Cortex of kidney (tissue), 1 donor: ENCODE measurements around the gene LIF.
"Not testable (repeated sequence)": the region's sequence is repeated elsewhere in the genome, so short reads cannot be mapped to it uniquely, and the experiment has no call there.

Source experiments
- DNase-seq: peaks from one replicate; lab custom pipeline; 2025; lab: John Stamatoyannopoulos, UW

LIF gene

DNA sequence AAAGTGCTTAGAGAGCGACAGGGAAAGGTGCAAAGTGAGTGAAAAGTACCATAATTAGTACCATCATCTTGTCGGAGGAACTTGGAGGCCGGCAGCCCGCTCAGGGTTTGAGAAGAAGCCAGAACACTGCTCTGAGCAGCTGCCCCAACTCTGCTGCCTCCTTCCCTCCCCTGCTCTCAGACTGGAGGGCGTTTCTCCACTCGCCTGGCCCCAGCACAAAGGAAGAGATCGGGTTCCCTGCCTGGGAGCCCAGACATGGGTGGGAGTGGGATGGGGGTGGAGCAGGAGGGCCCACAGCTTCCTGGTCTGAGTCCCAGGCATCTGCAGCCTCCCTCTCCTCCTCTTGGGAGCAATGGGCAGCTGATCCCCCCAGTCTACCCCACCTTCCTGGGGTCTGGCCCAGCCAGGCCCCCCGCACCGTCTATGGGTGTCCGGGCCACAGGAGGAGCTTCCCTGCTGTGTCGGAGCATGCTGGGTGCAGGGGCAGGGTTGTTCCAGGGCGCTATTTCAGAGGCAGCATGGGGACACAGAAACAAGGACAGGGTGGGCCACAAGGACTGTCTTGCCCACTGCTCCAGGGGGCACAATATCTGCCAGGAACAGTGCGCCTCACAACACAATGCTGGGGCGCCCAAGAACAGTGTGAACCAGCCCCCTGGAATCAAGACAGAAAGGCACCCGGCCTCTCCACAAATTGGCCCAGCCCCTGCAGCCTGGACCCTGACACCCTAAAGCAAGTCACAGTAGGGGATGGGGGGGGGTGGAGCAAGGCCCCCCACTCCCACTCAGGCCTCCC, 4.8 kb downstream of the LIF start:
- DNase-seq: no peak

DNA sequence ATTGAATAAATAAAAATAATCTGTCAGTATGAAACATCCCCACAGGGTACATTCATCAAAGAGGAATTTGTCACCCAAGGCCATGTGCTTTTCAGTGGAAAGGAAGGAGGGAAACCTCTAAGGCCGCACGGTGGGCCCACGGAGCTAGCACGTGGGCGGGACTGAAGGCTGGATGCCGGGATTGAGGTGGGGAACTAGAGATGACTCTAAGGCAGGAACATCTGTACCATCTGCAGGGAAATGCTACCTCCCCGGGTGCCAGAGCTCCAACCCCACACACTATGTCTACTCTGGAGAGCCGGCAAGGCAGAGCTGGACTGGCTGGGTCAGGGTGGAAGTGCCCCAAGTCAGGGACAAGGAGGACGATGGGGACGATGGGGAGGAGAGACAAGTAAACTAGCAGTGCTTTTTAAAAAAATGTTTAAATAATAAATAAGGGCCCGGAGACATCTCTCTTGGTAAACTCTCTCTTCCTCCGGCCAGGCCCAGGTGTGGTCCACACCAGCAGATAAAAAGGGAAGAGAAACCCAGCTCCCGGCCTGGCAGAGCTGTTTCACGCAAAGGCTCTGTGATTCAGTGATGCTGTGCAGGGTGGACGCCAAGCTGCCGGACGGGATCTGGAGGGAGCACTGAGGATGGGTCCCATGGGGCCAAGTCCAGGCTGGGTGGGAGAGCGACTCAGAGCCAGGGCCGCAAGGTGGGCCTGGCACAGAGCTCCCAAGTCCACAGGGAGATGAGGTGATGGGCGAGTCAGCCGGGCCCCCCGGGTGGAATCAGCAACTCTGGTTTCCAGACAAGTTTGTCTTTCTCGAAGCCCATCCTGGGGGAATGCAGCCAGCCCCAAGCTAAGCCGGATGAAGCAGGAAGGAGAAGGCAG, 5.8 kb downstream of the LIF start:
- no peak for DNase-seq

DNA sequence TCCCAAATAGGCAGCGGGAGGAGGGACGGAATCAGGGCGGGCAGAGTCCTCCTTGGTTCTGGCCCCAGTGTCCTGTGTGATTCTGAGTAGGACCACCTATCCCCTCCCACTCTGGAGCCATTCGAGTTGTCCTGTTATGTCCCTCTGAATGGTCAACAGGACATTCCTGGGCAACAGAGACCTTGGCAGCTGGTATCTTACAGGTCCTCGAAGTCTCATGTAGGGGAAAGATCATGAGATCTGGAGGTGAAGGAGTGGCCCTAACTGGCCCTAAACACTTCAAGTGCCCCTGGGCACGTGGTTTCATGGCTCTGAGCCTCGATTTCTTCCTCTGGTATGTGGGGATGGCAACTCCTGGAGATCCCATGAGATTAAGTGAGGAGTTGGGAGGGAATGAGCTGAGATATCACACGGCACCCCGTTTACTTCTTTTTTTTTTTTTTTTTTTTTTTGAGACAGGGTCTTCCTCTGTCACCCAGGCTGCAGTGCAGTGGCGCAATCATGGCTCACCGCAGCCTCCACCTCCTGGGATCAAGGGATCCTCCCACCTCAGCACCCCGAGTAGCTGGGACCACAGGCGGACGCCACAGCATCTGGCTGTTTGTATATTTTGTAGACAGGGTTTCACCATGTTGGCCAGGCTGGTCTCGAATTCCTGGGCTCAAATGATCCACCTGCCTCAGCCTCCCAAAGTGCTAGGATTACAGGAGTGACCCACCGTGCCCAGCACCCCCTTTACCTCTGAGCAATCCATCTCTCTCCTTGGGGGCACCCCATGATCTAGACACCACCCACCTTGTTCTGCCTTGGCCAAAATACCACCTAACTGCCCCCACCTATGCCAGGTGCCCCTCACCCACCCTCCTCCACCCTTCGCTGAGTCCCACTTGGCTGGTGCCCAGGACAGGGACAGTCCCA, 6.8 kb downstream of the LIF start:
- DNase-seq: no peak

DNA sequence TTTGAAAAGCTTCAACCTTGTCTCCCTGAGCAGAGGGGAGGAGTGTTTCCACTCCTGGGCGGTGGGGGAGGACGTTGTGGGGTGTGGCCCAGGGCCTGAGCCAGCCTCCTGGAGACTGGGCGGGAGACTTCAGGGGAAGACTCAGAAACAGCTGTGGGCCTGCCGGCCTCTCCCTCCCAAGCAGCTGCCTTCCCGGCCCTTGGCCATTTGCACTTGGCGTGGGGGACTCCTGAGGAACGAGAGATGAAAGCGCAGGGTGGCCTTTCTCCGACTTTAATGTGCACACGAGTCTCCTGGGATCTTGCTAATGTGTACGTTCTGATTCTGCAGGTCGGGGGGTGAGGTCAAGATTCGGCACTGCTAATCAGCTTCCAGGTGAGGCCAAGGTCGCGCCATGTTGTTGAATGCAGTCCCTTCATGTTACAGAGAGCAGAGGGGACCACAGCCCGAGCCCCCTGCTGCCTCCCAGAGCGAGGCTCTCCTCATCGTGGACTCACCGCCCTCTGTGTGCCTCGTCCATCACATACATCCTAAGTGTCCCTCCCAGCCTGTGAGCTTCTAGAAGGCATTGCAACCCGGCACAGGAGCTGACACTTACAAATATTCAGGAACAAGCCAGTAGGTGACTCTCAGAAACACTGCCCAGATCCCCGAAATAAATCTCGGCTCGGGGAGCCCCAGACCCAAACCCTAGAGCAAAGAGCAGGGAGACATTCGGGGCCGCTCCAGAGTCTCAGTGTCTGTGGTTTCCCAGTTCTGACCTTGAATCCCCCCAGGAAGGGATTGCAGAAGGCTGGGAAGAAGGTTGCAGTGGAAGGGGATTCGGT, 7.7 kb downstream of the LIF start:
- DNase-seq: no peak

DNA sequence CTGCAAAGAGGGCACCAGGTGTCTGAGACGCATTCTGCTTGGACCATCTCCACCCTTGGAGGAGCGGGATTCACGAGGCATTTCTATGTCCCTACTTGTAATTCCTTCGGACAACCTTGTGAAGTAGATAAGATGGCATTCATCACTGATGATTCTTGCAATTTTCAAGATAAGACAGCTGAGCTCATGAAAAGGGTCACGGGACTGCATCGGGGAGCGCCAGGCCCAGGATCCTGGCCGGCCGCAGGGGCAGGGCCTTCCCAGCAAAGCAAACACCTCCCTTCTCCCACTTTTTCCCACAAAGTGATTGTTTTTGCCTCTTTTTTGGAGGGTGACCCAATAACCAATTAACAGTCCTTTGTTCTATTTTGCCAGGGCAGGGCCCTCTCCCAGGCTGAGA, 8.4 kb downstream of the LIF start:
- no peak for DNase-seq

DNA sequence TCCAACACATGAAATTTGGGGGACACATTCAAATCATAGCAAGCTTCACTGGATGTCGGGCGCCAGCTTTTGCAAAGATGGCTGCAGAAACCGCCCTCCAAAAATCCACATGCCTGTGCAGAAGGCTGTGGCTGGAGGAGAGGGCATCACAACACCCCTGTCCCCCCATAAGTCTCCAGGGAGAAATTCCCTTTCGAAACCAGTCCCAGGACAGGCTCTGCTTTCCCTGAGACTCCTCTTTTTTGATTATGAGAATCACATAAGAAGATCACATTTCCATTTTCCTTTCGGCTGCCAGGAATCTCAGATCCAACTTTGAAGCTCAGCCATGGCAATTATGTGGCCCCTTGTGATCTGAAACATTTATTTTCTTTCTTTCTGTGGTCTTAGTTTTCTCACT, 9.7 kb downstream of the LIF start:
- DNase-seq: no peak

DNA sequence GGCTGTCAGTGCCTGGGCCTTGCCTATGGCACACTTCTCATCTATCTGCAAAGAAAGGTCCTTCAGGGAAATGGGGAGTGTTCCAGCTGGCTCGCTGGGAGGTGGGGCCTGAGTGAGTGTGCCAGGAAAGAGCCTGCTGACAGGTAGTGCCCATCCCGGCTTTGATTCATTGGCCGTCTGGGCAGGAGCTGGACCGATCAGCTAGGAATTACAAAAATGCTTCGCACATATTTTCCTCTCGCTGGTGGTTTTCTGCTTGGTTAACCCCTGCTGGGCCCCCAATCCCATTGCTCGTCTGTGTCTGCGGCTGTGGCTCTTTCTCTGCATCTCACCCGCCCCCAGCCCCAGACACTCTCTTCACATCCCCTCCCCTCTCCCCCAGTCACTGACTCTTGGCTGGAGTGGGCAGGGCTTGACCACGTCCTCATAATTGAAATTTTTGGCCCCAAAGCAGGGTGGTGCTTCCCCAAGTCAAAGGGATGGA, 10.8 kb downstream of the LIF start:
- DNase-seq: no peak

DNA sequence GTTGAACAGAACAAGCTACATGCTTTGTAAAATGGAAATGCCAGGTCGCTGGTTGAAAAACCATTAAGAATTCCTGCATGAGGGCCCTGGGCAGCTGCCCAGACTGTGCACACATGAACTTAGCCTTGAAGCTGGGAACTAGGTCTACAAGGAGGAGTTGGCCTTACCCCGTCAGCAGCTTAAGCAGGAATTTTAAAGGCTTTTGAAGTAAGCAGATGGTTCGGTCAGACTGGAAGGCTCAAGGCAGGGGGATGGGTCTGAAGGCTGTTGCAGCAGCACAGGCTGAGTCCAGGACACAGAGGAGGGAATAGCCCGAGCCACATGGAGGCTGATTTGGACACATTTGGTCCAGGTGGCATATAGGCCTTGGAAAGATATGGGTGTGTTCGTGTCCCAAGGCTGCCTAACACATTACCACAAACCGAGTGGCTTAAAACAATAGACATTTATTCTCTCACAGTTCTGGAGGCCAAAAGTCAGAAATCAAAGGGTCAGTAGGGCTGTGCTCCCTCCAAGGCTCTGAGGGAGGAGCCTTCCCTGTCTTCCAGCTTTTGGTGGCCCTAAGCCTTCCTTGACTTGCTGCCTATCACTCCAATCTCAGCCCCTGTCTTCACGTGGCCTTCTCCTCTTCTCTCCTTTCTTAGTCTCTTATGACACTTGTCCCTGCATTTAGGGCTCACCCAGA, 11.6 kb downstream of the LIF start:
- DNase-seq: no peak

DNA sequence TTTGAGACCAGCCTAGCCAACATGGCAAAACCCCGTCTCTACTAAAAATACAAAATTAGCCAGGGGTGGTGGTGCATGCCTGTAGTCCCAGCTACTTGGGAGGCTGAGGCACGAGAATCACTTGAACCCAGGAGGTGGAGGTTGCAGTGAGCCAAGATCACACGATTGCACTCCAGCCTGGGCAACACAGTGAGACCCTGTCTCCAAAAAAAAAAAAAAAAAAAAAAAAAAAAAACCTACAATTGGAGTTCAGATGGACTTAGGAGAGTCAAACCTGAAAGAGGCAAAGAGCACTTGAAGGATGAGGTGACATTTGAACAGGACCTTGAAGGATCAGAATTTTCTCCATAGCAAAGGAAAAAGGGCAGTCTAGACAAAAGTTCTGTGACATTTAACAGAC, 12.2 kb downstream of the LIF start:
- DNase-seq: not testable (repeated sequence)

DNA sequence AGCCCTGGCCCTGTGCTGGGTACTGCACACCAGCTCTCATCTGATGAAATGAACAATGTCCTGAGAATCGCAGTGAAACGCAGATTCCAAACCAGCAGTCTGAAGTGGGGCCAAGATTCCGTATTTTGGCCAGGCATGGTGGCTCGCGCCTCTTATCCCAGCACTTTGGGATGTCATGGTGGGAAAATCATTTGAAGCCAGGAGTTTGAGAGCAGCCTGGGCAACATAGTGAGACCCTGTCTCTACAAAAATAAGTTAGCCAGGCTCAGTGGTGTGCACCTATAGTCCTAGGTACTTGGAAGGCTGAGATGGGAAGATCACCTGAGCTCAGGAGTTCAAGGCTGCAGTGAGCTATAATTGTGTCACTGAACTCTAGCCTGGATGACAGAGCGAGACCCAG, 13.0 kb downstream of the LIF start:
- DNase-seq: no peak

DNA sequence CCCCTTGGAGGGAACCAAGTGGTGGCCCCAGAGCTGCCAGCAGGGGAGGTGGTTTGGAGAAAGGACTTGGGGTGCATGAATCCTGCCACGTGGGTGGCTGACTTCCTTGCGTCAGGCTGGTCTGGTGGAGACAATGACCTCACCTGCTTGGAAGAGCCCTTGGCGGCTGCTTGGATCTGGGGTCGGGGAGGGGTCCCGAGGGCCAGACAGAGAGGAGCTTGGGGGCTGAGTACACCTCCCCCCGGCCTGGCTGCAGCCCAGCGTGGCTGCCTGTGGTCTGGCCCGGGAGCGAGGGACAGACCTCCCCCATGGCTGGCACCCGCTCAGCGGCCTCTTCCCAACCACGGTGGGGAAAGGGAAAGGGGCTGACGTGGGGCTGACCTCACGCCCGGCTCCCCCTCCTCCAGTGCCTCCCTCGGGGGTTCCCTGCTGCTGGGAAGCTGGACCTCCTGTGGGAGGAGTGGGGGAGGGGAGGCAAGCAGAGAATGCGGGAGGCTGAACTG, 13.8 kb downstream of the LIF start:
- DNase-seq: no peak

DNA sequence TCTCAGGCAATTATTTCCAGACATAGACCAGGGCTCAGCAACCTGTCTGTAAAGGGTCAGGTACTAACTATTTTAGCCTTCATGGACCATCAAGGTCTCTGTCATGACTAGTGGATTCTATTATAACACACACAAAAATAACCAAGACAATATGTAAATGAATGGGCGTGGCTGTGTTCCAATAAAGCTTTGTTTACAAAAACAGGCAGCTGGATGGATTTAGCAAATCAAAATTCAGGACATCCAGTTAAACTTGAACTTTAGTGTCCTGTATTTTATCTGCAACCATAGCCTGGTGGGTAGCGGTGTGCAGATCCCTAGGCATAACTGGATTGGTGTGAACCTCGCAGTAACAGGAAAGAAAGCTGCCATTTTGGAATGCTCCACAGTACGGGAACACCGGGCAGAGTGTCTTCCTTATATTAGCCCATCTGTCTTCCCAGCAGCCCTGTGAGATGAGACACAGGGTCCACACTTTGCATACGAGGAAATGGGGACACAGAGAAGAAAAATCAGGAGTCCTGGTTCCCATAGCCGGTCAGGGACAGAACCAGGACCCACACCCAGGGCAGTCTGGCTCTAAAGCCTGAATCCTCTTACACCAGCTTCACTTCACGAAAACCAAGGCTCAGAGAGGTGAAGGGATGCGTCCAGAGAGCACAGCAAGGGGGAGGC, 15.6 kb downstream of the LIF start:
- no peak for DNase-seq

DNA sequence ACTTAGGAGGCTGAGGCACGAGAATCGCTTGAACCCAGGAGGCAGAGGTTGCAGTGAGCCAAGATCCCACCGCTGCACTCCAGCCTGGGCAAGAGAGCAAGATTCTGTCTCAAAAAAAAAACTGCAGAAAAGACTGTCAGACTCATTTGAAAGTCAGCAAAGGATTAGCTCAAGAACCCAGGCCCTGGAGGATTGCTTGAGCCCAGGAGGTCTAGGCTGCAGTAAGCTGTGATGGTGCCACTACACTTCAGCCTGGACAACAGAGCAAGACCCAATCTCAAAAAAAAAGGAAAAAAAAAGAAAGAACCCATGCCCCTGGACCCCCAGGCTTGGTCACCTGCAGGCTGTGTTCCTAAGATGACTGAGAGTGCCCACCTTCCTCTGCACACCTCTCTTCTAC, 16.2 kb downstream of the LIF start:
- no peak for DNase-seq

DNA sequence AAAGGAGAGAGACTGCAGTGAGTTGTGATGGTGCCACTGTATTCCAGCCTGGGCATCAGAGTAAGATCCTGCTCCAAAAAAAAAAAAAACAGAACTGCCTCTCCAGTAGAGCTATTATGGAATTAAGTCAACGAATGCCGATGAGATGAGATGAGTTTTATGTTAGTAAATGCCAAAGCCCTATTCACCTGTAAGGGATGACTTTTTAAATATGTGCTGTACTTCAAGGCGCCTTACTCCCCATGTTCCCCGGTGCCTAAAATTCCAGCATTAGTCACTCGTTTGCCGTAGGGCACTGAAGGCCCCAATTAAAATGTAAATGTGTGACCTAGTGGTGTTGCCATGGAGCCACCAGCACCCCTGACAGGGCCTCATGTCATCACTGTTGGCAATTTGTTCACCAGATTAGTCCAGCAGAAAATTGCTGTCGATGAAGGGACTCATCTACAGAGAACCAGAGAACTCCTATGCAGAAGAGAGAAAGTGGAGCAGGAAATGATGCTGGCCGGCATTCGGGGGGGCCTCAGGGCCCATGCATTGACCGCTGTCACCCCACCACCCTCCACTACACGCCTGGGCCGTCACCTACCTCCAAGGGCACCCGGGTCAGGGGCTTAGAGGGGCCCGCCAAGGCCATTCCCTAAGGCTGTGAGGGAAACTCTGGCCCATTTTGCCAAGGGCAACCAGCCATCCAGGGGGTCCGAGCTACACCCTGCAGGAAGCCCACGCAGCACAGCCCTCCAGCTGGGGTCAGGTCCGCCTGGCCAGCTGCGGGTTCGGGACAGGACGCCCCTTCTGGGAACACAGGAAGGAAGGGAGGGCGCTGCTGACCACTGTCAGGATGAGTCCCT, 17.8 kb downstream of the LIF start:
- DNase-seq: no peak

DNA sequence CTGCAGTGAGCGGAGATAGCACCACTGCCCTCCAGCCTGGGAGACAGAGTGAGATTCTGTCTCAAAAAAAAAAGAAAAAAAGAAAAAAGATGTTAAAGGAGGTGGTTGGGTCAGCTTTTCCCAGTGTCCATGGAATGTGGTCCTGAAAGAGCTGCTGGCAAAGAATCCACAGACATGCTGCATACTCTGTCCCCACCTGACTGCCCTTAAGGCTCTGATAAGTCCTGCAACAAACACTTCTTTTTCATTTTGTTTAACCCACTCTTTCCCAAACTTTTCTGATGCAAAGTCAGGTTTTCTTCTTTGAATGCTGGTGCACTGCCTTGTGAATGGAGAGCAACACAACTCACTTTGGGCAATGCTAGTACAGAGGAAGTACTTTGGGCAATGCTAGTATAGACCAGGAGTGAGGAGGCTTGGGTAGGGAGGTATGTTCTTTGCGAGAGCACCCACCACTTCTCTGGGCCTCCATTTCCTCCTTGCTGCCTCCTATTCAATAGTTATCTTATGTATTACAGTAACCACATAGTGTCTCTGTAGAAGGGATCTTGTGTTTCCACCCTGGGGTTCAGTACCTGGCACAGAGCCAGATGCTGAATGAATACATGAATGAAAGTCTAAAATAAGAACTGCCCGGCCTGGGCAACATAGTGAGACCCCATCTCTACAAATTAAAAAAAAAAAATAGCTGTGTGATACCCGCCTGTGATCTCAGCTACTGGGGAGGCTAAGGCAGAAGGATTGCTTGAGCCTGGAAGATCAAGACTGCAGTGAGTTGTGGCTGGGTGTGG, 18.9 kb downstream of the LIF start:
- no peak for DNase-seq

DNA sequence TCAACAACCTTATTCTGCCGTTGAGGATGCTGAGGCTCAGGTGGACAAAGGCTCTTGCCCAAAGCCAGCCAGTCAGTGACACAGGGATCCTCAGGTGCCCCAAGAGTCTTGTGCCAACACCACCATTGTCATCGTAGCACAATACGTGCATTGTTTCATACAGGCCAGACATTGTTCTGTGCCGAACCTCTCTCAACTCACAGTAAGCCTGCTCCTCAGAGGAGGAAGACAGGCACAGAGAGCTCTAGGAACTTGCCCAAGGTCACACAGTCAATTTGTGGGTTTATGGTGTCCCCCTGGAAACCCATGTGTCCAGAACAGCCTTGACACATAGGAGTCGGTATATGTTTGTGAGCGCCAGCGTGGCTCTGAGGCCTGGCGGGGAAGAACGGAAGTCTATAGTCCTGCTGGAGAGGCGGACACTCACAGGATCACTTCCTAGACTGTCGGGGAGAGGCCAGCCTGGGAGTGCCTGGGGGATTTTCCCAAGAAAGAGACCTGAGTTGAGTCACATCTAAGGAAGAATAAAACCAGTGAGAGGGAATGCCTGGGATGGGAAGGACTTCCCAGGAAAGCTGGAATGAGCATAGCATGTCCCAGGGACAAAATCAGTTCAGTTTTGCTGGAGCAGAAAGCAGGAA, 20.2 kb downstream of the LIF start:
- DNase-seq: no peak

DNA sequence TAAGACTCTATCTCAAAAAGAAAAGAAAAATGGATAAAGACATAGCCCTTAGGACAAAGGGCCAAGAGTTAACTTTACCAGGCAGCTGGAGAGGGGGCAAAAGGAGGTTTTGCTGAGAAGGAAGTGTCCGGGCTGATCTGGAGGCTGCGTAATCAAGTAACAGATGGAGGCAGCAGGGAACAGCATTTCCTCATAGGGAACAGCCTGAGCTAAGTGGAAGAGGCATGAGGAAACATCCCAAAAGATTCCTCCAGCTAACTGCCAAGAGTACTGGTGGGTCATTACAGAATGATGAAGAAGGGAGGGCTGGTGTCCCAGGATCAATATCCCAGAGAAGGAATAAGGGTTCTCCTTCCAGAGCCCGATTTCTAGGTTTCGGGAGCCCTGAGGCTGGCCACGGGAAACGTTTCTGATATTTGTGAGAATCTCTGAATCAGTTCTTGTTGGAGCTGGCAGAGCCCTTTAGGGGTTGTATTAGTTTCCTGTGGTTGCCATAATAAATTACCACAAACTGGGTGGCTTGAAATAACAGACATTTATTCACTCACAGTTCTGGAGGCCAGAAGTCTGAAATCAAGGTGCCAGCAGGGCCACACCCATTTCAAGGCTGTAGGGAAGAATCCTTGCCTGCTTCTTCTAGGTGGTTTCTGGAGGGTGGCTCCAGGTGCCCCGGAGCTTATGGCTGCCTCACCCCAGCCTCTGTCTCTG, 21.2 kb downstream of the LIF start:
- DNase-seq: no peak
